OCI-M2 (cell line): ENCODE data around the gene LTF.
"Not testable (repeated sequence)": the region's sequence is repeated elsewhere in the genome, so short reads cannot be mapped to it uniquely, and the experiment has no call there.

ENCODE experiments used
- DNase-seq: peaks from one replicate; lab custom pipeline; 2025; ENCODE audit not compliant: unreplicated experiment; lab: John Stamatoyannopoulos, UW

The LTF gene

DNA sequence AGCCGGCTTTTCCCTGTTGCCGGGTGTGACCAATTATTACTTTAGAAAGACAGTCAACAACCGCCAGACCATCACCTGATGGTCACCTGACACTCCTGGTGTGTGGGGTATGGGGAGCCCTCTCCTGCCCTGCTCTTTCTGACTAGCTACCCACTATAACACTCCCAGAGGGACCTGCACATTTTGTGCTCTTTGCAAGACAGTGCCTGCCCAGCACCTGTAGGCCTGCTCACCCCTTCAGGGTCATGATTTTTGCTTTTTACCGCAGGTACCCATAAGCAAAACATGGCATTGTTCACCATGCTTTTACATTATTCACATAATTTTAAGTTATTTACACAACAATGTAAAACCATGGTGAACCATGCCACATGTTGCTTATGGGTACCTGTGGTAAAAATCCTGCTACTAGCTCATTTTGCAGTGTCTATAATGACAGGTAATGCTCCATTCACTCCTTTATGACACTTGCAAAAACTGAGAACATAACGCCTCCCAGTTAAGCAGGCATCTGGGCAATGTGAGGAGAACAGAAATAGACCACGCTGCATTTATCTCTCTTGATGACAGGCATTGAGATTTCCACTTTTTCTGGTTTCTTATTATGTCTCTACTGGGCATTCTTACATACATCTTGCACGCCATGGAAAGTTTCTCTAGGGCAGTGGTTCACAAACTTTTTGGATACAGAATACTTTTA lies 47.7 kb downstream of the LTF start:
- DNase-seq, result no peak

DNA sequence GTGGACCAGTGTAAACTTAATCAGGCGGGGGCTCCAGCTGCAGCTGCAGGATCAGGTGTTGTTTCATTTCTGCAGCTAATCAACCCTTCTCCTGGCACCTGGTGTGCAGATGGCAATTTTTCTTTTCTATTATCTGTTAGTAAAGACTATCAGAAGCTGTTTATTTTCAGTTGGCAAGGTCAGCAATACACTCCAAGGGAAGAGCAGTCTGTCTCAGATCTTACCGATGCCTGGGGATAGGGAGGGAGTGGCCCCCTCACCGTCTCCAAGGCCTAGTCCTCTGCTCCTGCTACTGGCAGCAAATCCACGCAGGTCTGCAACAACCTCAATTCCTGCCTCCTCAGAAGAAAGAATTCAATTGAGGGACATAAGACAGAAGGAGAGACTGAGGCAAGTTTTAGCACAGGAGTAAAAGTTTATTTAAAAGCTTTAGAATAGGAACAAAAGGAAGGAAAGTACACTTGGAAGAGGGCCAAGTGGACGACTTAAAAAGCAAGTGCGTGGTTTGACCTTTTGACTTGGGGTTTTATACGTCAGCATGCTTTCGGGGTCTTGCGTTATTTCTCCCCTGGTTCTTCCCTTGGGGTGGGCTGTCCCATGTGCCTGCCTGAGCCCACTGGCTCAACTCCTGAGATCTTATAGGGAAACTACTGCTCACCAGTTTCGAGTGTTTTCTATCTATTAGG lies 48.4 kb downstream of the LTF start:
- DNase-seq, result no peak

DNA sequence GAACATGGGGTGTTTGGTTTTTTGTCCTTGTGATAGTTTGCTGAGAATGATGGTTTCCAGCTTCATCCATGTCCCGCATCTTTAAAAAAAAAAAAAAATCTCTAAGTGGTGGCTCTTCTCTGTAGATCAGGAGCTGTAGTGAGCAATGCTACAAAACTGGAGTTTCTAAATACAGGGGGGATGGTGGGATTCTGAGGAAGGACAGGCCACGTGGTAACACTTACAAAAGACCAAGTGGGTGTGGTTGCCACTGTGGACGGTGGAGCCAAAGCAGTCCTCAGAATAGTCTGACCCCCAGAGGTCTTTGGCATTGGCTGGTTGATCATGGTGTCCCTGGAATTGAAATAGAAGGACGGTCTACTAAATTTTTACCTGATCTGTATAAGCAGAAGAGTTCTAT lies 50.0 kb downstream of the LTF start:
- DNase-seq, result no peak

DNA sequence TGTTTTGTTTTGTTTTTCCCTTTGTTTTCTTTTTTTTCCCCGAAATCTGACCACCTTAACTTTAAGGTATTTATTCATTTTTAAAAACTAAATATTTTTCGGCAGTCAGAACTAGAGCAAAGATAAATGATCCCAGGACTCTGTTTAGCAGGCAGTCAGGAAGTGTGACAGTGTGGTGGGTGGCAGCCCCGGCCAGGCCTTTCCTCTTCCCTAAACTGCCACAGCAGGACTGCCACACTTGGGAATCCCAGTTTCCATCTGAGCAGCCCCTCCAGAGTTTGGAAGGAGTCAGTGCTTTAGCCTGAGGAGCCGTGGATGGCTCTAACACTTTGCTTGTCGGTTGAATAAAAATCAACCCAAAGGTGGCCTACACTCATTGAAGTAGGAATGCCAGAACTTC lies 50.8 kb downstream of the LTF start:
- no peak for DNase-seq

DNA sequence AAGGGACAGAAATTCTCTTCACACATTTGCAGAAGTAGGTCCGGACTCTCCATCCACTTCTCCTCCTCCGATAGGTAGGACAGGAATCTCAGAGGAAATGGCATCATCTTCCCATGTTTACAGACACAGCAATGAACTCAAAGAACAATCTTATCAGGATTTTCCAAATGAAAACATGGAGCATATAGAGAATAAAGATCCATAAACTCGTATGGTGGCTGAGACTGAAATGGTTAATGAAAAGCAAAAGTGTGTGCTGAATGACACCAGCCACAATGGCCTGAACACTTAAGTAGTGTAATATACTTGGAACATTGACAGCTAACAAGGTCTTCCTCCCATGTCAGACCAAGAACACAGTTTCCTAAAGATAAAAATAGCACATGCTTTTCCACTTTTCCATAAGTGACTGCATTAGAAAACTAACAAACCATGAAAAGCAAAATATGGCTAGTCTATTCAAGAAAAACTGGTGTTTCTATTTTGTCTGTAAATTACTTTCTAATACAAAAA lies 51.9 kb downstream of the LTF start:
- no peak for DNase-seq

DNA sequence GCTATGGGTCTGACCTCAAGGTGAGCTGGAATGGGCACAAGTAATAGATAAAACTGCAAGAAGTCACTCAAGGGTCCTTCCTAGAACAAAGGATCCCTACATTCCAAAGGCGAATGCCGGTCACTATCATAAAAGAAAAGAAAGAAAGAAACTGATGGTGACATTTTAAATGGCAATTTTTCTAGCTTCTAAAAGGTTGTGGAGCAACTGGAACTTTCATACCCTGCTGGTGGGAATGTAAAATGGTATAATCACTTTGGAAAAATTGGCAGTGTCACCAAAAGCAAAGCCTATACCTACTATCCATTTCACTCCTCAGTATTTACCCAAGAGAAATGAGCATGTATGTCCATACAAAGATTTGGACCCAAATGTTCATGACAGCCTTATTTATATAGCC lies 53.4 kb downstream of the LTF start:
- DNase-seq, result no peak

DNA sequence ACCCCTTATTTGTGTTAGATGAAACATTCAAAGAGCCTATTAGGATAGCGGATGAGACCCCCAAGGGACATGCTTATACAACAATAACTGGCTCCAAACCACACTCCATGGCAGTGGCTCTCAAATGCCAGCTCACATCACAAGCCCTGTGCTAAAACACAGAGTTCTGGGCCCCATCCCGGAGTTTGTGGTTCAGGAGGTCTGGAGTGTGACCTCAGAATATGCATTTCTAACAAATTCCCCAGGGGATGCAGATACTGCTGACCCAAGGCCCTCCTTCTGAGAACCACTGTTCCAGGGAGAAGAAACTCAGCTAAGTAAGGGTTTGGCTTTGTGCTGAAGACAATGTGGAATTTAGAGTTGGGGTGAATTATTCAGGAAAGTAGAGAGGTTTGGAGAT lies 54.0 kb downstream of the LTF start:
- no peak for DNase-seq

DNA sequence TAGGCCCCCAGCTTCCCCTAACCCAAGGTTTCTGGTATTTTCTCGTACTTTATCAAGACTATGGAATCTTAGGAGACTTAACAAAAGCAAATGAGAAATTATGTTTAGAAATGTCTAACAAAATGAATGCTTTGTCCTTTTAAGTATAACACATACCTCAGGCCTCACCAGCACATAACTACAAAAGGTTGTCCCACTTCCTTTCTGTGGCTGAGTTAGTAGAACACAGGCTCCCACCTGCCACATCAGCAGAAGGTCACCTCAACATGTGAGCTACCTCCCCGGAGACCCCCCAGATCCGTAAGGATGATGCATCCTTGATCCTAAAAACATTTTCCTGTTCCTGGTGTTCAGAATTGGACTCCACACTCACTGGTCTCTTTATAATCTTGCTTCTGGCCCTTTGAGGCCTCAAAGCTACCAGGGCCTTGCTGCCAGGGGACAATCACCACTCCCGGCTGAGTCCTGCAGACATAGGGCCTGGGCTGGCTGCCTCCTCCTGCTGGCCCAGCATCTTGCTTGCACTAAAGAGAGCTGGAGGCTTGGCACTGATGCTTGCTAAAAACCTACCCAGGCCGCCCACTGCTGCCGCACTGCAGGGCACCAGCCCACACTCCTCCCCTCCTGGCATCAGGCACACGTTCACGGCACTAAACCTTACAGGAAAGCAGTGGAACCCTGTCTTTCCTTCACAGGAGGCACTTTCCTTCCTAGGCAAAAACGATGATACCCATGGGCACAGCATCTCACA lies 54.8 kb downstream of the LTF start:
- no peak for DNase-seq

DNA sequence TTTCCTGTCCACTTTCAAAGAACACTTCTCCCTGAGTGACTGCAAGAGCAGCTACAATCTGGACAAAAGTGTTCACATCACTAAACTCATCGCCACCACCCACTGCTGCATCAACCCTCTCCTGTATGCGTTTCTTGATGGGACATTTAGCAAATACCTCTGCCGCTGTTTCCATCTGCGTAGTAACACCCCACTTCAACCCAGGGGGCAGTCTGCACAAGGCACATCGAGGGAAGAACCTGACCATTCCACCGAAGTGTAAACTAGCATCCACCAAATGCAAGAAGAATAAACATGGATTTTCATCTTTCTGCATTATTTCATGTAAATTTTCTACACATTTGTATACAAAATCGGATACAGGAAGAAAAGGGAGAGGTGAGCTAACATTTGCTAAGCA lies 55.9 kb downstream of the LTF start:
- no peak for DNase-seq

DNA sequence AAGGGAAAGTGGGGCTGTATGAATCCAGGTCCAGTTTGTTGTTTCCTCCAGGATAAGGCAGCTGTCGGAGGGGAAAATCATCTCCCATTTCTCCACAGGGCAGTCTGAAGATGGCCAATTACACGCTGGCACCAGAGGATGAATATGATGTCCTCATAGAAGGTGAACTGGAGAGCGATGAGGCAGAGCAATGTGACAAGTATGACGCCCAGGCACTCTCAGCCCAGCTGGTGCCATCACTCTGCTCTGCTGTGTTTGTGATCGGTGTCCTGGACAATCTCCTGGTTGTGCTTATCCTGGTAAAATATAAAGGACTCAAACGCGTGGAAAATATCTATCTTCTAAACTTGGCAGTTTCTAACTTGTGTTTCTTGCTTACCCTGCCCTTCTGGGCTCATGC lies 56.7 kb downstream of the LTF start:
- no peak for DNase-seq

DNA sequence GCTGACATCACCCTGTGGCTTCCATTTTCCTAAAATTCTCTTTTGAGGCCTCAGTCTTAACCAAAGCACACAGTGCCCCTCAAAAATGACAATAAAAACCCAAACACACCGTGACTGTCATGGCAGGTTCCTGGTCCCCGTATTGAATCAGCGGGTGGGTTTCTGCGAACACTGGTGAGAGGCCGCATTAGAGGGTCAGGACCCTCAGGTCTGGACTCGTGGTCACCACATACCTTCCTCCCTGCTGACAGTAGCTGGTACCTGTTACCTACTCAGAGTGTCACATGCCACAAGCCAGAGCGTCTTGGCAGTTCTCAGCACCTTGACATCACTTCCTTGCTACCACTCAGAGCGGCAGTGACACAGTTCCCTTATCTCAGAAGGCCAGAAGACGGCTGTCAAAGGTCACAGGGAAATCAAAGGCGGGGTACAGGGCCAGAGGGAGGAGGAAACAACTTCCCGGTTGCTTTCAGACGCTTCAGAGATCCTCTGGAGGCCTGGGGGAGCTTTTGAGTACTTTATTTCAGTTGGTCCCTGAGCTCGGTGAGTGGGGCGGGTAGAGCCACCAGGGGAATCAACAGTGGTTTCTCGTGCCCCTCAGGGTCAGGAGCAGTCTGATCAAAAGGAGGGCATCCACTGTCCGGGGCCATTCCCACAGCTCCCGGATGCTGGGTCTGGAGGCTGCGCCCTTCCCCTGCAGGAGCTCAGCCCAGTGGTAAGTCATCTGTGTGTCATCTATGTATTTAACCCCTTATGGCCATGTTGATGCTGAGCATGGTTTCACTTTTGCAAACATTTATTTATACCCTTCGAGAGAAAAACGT lies 57.7 kb downstream of the LTF start, which contains the start of the genes CCR5AS and CCRL2:
CCR5AS (minus strand) TSS at position 279 of the 824 bp plus-strand sequence.
CCRL2 (plus strand) TSS at position 472 of the 824 bp plus-strand sequence. CDS start 821 bp downstream, outside the sequence.
- DNase-seq, result peak; percentile 8

DNA sequence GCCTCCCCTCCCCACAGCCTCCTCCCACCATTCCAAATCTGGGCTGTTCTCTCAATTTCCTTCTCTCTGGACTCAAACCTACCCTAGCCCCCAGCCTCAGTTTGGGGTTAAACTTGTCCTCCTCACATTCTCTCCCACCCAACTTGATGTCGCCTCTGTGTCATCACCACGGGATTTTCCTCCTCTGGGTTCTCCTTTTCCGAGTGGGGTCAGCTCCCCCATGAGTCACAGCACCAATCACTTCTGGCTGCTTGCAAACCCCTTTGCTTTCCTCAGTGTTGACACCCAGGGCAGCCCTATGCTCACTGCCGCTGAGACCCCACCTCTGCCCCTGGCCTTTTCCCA lies 58.3 kb downstream of the LTF start:
- DNase-seq, result no peak

DNA sequence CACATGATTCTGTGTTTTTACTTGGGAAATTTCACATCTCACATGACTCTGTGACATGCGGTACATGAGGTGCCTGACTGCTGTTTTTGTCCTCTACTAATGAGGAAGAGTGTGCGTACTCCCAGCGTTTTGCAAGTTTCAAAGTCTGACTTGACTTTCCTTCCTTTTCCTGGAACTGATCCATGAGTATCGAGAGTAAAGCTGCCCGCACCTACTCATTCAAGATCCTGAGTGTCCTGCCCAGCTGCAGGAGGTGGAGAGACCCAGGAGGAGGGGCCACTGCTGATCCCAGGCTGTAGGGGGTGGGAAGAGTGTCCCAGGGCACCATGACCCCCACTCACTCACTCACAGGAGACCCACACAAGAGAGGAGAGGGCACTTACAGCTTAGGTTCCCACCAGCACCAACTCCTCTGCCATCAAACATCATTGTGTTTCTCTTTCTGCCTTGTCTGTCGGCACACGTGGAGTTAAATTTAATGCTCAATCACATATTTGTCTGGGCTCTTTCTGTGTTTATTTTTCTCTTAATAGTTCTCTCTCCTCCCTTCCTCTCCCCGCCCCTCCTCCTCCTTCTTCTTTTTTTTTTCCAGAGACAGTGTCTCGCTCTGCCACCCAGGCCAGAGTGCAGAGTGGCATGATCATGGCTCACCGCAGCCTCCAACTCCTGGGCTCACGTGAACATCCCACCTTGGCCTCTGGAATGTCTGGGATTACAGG lies 59.2 kb downstream of the LTF start:
- no peak for DNase-seq

DNA sequence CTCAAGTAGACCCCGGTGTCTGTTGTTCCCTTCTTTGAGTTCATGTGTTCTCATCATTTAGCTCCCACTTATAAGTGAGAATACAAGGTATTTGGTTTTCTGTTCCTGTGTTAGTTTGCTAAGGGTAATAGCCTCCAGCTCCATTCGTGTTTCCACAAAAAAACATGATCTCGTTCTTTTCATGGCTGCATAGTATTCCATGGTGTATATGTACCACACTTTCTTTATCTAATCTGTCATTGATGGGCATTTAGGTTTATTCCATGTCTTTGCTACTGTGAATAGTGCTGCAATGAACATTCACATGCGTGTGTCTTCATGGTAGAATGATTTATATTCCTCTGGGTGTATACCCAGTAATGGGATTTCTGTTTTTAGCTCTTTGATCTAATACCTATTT lies 61.8 kb downstream of the LTF start:
- DNase-seq, result not testable (repeated sequence)

DNA sequence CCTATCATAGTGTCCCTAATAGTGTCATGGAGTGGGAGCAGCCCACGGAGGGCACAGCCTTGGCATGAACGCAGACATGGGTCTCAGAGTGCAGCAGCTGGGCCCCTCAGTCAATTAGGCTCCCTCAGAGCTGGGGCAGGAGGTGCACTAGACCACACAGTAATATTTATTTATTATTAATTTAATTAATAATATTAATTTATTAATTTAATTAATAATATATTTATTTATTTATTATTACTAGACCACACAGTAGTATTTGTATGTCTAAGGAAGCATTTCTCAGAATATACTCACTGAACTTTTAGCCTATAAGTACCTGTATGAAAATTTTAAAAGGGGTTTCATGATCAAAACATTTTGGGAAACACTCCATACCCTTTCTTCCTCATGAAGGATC lies 63.1 kb downstream of the LTF start:
- DNase-seq, result no peak

DNA sequence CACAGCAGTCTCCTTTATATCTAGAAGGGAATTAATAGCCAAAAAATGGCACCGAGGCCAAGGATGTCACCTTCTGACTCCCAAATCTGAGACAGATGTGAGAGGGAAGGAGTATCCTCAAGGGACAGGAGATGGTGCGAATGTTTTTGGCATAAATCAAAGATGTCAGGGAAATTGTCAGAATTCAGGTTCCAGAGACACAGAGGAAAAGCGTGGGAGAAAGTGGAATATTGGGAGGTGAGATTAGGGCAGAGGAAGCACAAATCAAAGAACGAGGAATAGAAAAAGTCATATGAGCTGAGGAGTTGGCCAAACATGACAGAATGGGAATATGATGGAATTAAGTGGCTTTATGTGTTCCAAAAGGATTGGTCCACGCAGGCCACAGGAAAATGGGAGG lies 63.9 kb downstream of the LTF start:
- no peak for DNase-seq

DNA sequence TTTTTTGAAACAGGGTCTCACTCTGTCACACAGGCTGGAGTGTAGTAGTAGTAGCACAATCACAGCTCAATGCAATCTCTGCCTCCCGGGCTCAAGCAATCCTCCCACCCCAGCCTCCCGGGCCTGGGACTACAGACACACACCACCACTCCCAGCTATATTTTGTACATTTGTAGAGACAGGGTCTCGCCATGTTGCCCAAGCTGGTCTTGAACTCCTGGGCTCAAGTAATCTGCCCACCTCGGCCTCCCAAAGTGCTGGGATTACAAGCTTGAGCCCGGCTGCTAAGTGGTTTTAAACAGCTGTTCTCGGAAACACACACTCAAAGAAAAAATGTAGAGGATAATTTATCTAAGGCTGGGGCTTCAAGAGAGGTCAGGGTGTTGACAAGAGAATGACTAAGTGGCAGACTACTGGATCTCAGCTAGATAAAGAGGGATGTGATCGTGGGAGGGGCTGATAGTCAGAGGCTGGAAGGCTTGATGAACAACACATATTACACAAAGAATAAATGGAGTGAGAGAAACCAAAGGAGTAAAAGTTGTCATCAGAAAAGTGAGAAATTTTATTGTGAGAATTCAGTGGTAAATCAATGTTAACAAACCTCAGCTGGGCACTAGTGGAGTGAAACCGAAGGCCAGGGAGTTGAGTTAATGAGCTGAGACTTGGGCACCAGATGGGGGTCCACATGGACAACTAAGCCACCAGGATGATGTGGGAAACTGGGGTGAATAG lies 64.5 kb downstream of the LTF start:
- peak; percentile 6 for DNase-seq

DNA sequence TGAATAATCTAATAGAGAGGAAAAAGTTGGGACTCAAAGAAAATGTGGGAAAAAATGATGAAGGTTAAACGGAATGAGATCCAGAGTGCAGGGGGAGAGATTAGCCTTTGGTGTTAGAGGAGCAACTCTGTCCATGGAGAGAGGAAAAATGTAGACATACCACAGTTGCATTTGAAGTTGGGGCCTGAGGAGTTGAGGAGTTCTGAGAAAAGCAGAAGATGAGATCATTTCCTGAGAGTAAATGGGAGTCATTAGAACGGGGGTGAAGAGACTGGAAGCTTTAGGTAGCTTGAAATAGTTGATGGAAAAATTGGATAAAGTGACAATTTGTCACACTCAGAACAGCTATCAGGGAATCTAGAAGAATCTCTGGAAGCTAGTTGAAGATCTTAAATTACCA lies 65.1 kb downstream of the LTF start:
- DNase-seq, result no peak

DNA sequence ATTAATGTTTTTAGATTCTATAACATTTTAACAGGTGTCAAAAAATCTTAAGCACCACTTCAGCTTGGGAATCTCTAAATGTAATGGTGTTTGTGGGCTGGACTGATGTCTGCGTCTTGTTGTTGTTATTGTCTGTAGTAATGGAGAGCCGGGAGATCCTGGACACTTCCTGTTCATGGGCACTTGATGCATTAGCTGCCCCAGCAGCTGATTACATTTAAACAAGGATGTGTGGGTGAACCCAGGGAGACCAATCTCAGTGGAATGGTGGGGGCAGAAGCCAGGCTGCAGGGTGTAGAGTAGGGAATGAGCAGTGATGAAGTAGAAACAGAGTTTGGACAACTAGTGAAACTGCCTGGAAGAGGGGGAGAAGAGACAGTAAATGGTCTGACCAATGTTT lies 65.6 kb downstream of the LTF start:
- no peak for DNase-seq
